Activated naive CD8-positive, alpha-beta T cell (primary cell): ENCODE results near the gene TEAD1.

Experiments used
- H3K27ac Mint-ChIP-seq: one replicate; pipeline ENCODE4 v1.8.0; 2021; ENCODE audit warnings: mixed read lengths
- H3K27me3 Mint-ChIP-seq: one replicate; pipeline ENCODE4 v1.8.0; 2021; ENCODE audit warnings: mixed read lengths
- H3K36me3 Mint-ChIP-seq: one replicate; pipeline ENCODE4 v1.8.0; 2021; ENCODE audit warnings: mixed read lengths
- H3K4me1 Mint-ChIP-seq: one replicate; pipeline ENCODE4 v1.8.0; 2021; ENCODE audit warnings: low read depth, mixed read lengths
- H3K4me3 Mint-ChIP-seq: one replicate; pipeline ENCODE4 v1.8.0; 2021; ENCODE audit warnings: mild to moderate bottlenecking, mixed read lengths
- H3K9me3 Mint-ChIP-seq: one replicate; pipeline ENCODE4 v1.8.0; 2021; ENCODE audit warnings: low read depth, mixed read lengths

The TEAD1 gene

GRCh38 chr11:12888525-12889158 lies 214.4 kb downstream of the TEAD1 start:
- Mint-ChIP-seq H3K36me3 (no peaks in the 10 kb centered on the region), H3K9me3 (no peaks in the 10 kb centered on the region), H3K4me1 (peaks cover 1% of the 10 kb centered on the region), H3K4me3 (no peak overlapping the region), H3K27me3 (peaks cover 7% of the 10 kb centered on the region), H3K27ac (no peak overlapping the region)

GRCh38 chr11:12889243-12889642 lies 215.0 kb downstream of the TEAD1 start:
- no peaks in the 10 kb centered on the region for H3K36me3 Mint-ChIP-seq
- no peak overlapping the region for H3K27ac Mint-ChIP-seq
- no peak overlapping the region for H3K4me3 Mint-ChIP-seq
- peaks cover 1% of the 10 kb centered on the region for H3K4me1 Mint-ChIP-seq
- peaks cover 7% of the 10 kb centered on the region for H3K27me3 Mint-ChIP-seq
- H3K9me3 Mint-ChIP-seq: no peaks in the 10 kb centered on the region

- H3K4me3 Mint-ChIP-seq: no peak overlapping the region
- peaks cover 9% of the 10 kb centered on the region for H3K27me3 Mint-ChIP-seq
- peaks cover 1% of the 10 kb centered on the region for H3K4me1 Mint-ChIP-seq
- H3K27ac Mint-ChIP-seq: no peak overlapping the region
- no peaks in the 10 kb centered on the region for H3K9me3 Mint-ChIP-seq
- H3K36me3 Mint-ChIP-seq: no peaks in the 10 kb centered on the region
Observed at GRCh38 chr11:12890476-12890875, 216.3 kb downstream of the TEAD1 start.

GRCh38 chr11:12893787-12894672 lies 219.8 kb downstream of the TEAD1 start:
- Mint-ChIP-seq H3K27me3 (peaks cover 4% of the 10 kb centered on the region), H3K4me3 (no peak overlapping the region), H3K36me3 (no peaks in the 10 kb centered on the region), H3K27ac (no peak overlapping the region), H3K4me1 (no peaks in the 10 kb centered on the region), H3K9me3 (no peaks in the 10 kb centered on the region)

GRCh38 chr11:12897390-12897789 lies 223.2 kb downstream of the TEAD1 start:
- H3K4me1 Mint-ChIP-seq: no peaks in the 10 kb centered on the region
- H3K27me3 Mint-ChIP-seq: peaks cover 5% of the 10 kb centered on the region
- no peak overlapping the region for H3K4me3 Mint-ChIP-seq
- H3K27ac Mint-ChIP-seq: no peak overlapping the region
- H3K36me3 Mint-ChIP-seq: no peaks in the 10 kb centered on the region
- no peaks in the 10 kb centered on the region for H3K9me3 Mint-ChIP-seq

GRCh38 chr11:12897867-12898266 lies 223.6 kb downstream of the TEAD1 start:
- Mint-ChIP-seq H3K9me3 (no peaks in the 10 kb centered on the region), H3K4me3 (no peak overlapping the region), H3K36me3 (no peaks in the 10 kb centered on the region), H3K4me1 (no peaks in the 10 kb centered on the region), H3K27ac (no peak overlapping the region), H3K27me3 (peaks cover 5% of the 10 kb centered on the region)

- H3K36me3 Mint-ChIP-seq: no peaks in the 10 kb centered on the region
- H3K27me3 Mint-ChIP-seq: peaks cover 3% of the 10 kb centered on the region
- no peak overlapping the region for H3K4me3 Mint-ChIP-seq
- no peaks in the 10 kb centered on the region for H3K4me1 Mint-ChIP-seq
- no peaks in the 10 kb centered on the region for H3K9me3 Mint-ChIP-seq
- H3K27ac Mint-ChIP-seq: no peak overlapping the region
Observed at GRCh38 chr11:12900496-12900895, 226.3 kb downstream of the TEAD1 start.

- no peaks in the 10 kb centered on the region for H3K36me3 Mint-ChIP-seq
- no peaks in the 10 kb centered on the region for H3K9me3 Mint-ChIP-seq
- peaks cover 5% of the 10 kb centered on the region for H3K27me3 Mint-ChIP-seq
- H3K27ac Mint-ChIP-seq: no peak overlapping the region
- no peak overlapping the region for H3K4me3 Mint-ChIP-seq
- H3K4me1 Mint-ChIP-seq: no peaks in the 10 kb centered on the region
Observed at GRCh38 chr11:12901272-12901671, 227.1 kb downstream of the TEAD1 start.

- Mint-ChIP-seq H3K27ac (no peak overlapping the region), H3K27me3 (peaks cover 5% of the 10 kb centered on the region), H3K4me3 (no peak overlapping the region), H3K4me1 (no peaks in the 10 kb centered on the region), H3K9me3 (no peaks in the 10 kb centered on the region), H3K36me3 (no peaks in the 10 kb centered on the region)
Observed at GRCh38 chr11:12901874-12902481, 227.8 kb downstream of the TEAD1 start.

GRCh38 chr11:12902791-12903486 lies 228.7 kb downstream of the TEAD1 start:
- Mint-ChIP-seq H3K4me3 (no peak overlapping the region), H3K27me3 (peaks cover 5% of the 10 kb centered on the region), H3K4me1 (no peaks in the 10 kb centered on the region), H3K36me3 (no peaks in the 10 kb centered on the region), H3K27ac (no peak overlapping the region), H3K9me3 (no peaks in the 10 kb centered on the region)

- Mint-ChIP-seq H3K4me3 (no peak overlapping the region), H3K9me3 (no peaks in the 10 kb centered on the region), H3K27ac (no peak overlapping the region), H3K4me1 (no peaks in the 10 kb centered on the region), H3K27me3 (peaks cover 2% of the 10 kb centered on the region), H3K36me3 (no peaks in the 10 kb centered on the region)
Observed at GRCh38 chr11:12905435-12905834, 231.2 kb downstream of the TEAD1 start.

- Mint-ChIP-seq H3K27ac (no peak overlapping the region), H3K4me1 (no peaks in the 10 kb centered on the region), H3K9me3 (no peaks in the 10 kb centered on the region), H3K4me3 (no peak overlapping the region), H3K36me3 (no peaks in the 10 kb centered on the region), H3K27me3 (peaks cover 2% of the 10 kb centered on the region)
Observed at GRCh38 chr11:12906501-12906900, 232.3 kb downstream of the TEAD1 start.

GRCh38 chr11:12909879-12910278 lies 235.7 kb downstream of the TEAD1 start:
- Mint-ChIP-seq H3K9me3 (no peaks in the 10 kb centered on the region), H3K4me3 (no peak overlapping the region), H3K4me1 (no peaks in the 10 kb centered on the region), H3K27ac (no peak overlapping the region), H3K36me3 (no peaks in the 10 kb centered on the region), H3K27me3 (peaks cover 2% of the 10 kb centered on the region)

GRCh38 chr11:12914400-12914912 lies 240.2 kb downstream of the TEAD1 start:
- no peaks in the 10 kb centered on the region for H3K4me1 Mint-ChIP-seq
- H3K27ac Mint-ChIP-seq: no peak overlapping the region
- peaks cover 7% of the 10 kb centered on the region for H3K27me3 Mint-ChIP-seq
- H3K9me3 Mint-ChIP-seq: no peaks in the 10 kb centered on the region
- no peak overlapping the region for H3K4me3 Mint-ChIP-seq
- H3K36me3 Mint-ChIP-seq: no peaks in the 10 kb centered on the region

GRCh38 chr11:12915093-12915492 lies 240.9 kb downstream of the TEAD1 start:
- Mint-ChIP-seq H3K36me3 (no peaks in the 10 kb centered on the region), H3K4me3 (no peak overlapping the region), H3K27ac (no peak overlapping the region), H3K9me3 (no peaks in the 10 kb centered on the region), H3K27me3 (peaks cover 7% of the 10 kb centered on the region), H3K4me1 (no peaks in the 10 kb centered on the region)
